Neuronal stem cell (in vitro differentiated cells): Measurements from ENCODE around the gene BEND6.
"Not testable (repeated sequence)": the region's sequence is repeated elsewhere in the genome, so short reads cannot be mapped to it uniquely, and the experiment has no call there.

Experiments used
- DNase-seq: peaks from one replicate; pipeline ENCODE4 v3.0.0-alpha.2; 2013; ENCODE audit warnings: low spot score
- H2AFZ ChIP-seq: one replicate; pipeline ENCODE4 v1.6.1; 2013; ENCODE audit warnings: mild to moderate bottlenecking, low read length, inconsistent platforms
- H2AK5ac ChIP-seq: 2 replicates; pipeline ENCODE4 v1.6.1; 2013; ENCODE audit warnings: low read depth, mild to moderate bottlenecking, inconsistent platforms, low read length, moderate library complexity, mixed read lengths
- H2BK120ac ChIP-seq: 2 replicates; pipeline ENCODE4 v1.6.1; 2013; ENCODE audit warnings: low read depth, mild to moderate bottlenecking, inconsistent platforms, low read length, moderate library complexity, mixed read lengths
- H2BK12ac ChIP-seq: one replicate; pipeline ENCODE4 v1.6.1; 2013; ENCODE audit warnings: low read length, inconsistent platforms
- H2BK15ac ChIP-seq: 2 replicates; pipeline ENCODE4 v1.6.1; 2013; ENCODE audit warnings: mild to moderate bottlenecking, low read length, inconsistent platforms, mixed read lengths
- H2BK5ac ChIP-seq: one replicate; pipeline ENCODE4 v1.6.1; 2013; ENCODE audit warnings: inconsistent platforms, mild to moderate bottlenecking, low read length, moderate library complexity
- H3K14ac ChIP-seq: one replicate; pipeline ENCODE4 v1.6.1; 2013; ENCODE audit warnings: low read length, inconsistent platforms
- H3K18ac ChIP-seq: 2 replicates; pipeline ENCODE4 v1.6.1; 2013; ENCODE audit warnings: low read length, inconsistent platforms
- H3K23ac ChIP-seq: 2 replicates; pipeline ENCODE4 v1.6.1; 2013; ENCODE audit warnings: low read depth, mild to moderate bottlenecking, mixed read lengths, low read length, inconsistent platforms; ENCODE audit not compliant: poor library complexity
- H3K27ac ChIP-seq: replicated peaks from 3 replicates; pipeline ENCODE4 v1.5.1; 2013; ENCODE audit warnings: low read length, inconsistent platforms
- H3K27me3 ChIP-seq, 3 experiments: 2 replicates each; pipeline ENCODE4 v1.6.1; 2013; ENCODE audit warnings: low read length in 3 of 3, mild to moderate bottlenecking in 2 of 3, inconsistent platforms in 1 of 3, low read depth in 1 of 3, mixed read lengths in 1 of 3, moderate library complexity in 1 of 3; ENCODE audit not compliant: control insufficient read depth in 3 of 3, insufficient read depth in 3 of 3
- H3K36me3 ChIP-seq, 2 donors: replicated peaks in 1 of 2; 2 replicates each; pipeline ENCODE4 v1.6.1; 2013; ENCODE audit warnings: low read length in 2 of 2; ENCODE audit not compliant: control insufficient read depth in 2 of 2, insufficient read depth in 2 of 2
- H3K4ac ChIP-seq: 2 replicates; pipeline ENCODE4 v1.6.1; 2013; ENCODE audit warnings: inconsistent platforms, mild to moderate bottlenecking, low read length, moderate library complexity
- H3K4me1 ChIP-seq, 2 donors: 1 replicate in 1 of 2; 2 replicates in 1 of 2; pipeline ENCODE4 v1.6.1; 2013; ENCODE audit warnings: low read length in 2 of 2, low read depth in 1 of 2; ENCODE audit not compliant: control insufficient read depth in 2 of 2, insufficient read depth in 1 of 2
- H3K4me2 ChIP-seq: one replicate; pipeline ENCODE4 v1.6.1; 2013; ENCODE audit warnings: mild to moderate bottlenecking, low read length, inconsistent platforms; ENCODE audit not compliant: insufficient read depth, poor library complexity, severe bottlenecking
- H3K4me3 ChIP-seq, 2 donors: 2 replicates each; pipeline ENCODE4 v1.5.1; 2013; ENCODE audit warnings: low read length in 2 of 2, mild to moderate bottlenecking in 2 of 2, inconsistent platforms in 1 of 2, moderate library complexity in 1 of 2
- H3K79me1 ChIP-seq: one replicate; pipeline ENCODE4 v1.6.1; 2013; ENCODE audit warnings: low read depth, mild to moderate bottlenecking, inconsistent platforms, low read length, moderate library complexity
- H3K9ac ChIP-seq: one replicate; pipeline ENCODE4 v1.6.1; 2013; ENCODE audit warnings: mild to moderate bottlenecking, low read depth, low read length, inconsistent platforms; ENCODE audit not compliant: poor library complexity
- H3K9me3 ChIP-seq, 2 donors: replicated peaks in 1 of 2; 2 replicates each; pipeline versions ENCODE3 to v1.6.1; 2013; ENCODE audit warnings: low read length in 2 of 2, mild to moderate bottlenecking in 2 of 2, inconsistent platforms in 1 of 2, low read depth in 1 of 2, mixed read lengths in 1 of 2, moderate library complexity in 1 of 2; ENCODE audit not compliant: control insufficient read depth in 2 of 2, insufficient read depth in 1 of 2
- H4K8ac ChIP-seq: one replicate; pipeline ENCODE4 v1.6.1; 2013; ENCODE audit warnings: low read depth, mild to moderate bottlenecking, inconsistent platforms, low read length, moderate library complexity
- H4K91ac ChIP-seq: one replicate; pipeline ENCODE4 v1.6.1; 2013; ENCODE audit warnings: low read length, low read depth, mild to moderate bottlenecking, inconsistent platforms; ENCODE audit not compliant: poor library complexity
- WGBS, 2 donors: extraction: QIAGEN DNeasy Blood & Tissue Kit; methylation state at CpG; one replicate each; pipeline ENCODE4 v1.1.7; 2013; ENCODE audit warnings: missing lambda C conversion rate in 2 of 2, mixed read lengths in 1 of 2; ENCODE audit not compliant: insufficient read length in 2 of 2, insufficient replicate concordance in 1 of 2; ENCODE audit errors: extremely low coverage in 2 of 2; 5-methylcytosine and 5-hydroxymethylcytosine counted together

BEND6 gene

GRCh38 chr6:57008069-57008468 lies 53.2 kb downstream of the BEND6 start:
- not testable (repeated sequence) for H2BK5ac ChIP-seq, H3K4me1 ChIP-seq, H3K23ac ChIP-seq, H3K9ac ChIP-seq, H3K4me2 ChIP-seq, H2AK5ac ChIP-seq, H3K4me3 ChIP-seq, H2AFZ ChIP-seq, H3K9me3 ChIP-seq, H4K91ac ChIP-seq, H2BK12ac ChIP-seq, H3K36me3 ChIP-seq, H3K18ac ChIP-seq, H2BK120ac ChIP-seq, H4K8ac ChIP-seq, H3K27me3 ChIP-seq, H3K4ac ChIP-seq, H3K27ac ChIP-seq, DNase-seq, H3K14ac ChIP-seq, H2BK15ac ChIP-seq, H3K79me1 ChIP-seq
- no CpG with 5 or more reads among the region's 2 CpGs for WGBS, 2 donors

GRCh38 chr6:57013521-57013926 lies 58.6 kb downstream of the BEND6 start:
- H4K91ac ChIP-seq, result no peak overlapping the region
- no peak overlapping the region for H3K23ac ChIP-seq
- no peaks in the 10 kb centered on the region for H3K9me3 ChIP-seq
- H2BK5ac ChIP-seq, result no peak overlapping the region
- H3K4me3 ChIP-seq, result no peak overlapping the region
- H2BK120ac ChIP-seq, result no peak overlapping the region
- no peak for DNase-seq
- no peak overlapping the region for H3K18ac ChIP-seq
- no peak overlapping the region for H2BK15ac ChIP-seq
- no peak overlapping the region for H2BK12ac ChIP-seq
- no peak overlapping the region for H3K14ac ChIP-seq
- H3K27me3 ChIP-seq, result no peaks in the 10 kb centered on the region
- H3K79me1 ChIP-seq, result no peaks in the 10 kb centered on the region
- no peak overlapping the region for H2AFZ ChIP-seq
- H3K4me1 ChIP-seq, result no peaks in the 10 kb centered on the region
- no peak overlapping the region for H3K4ac ChIP-seq
- no peak overlapping the region for H3K27ac ChIP-seq
- WGBS, 2 donors, result no CpG with 5 or more reads among the region's 4 CpGs
- no peaks in the 10 kb centered on the region for H3K36me3 ChIP-seq
- no peak overlapping the region for H2AK5ac ChIP-seq
- H3K9ac ChIP-seq, result no peak overlapping the region
- no peak overlapping the region for H3K4me2 ChIP-seq
- no peak overlapping the region for H4K8ac ChIP-seq

- no peak overlapping the region for H2BK5ac ChIP-seq
- no peaks in the 10 kb centered on the region for H3K4me1 ChIP-seq
- no peak overlapping the region for H3K23ac ChIP-seq
- H3K9ac ChIP-seq, result no peak overlapping the region
- H3K4me3 ChIP-seq, result no peak overlapping the region
- H3K79me1 ChIP-seq, result no peaks in the 10 kb centered on the region
- H3K27me3 ChIP-seq, result no peaks in the 10 kb centered on the region
- H3K14ac ChIP-seq, result no peak overlapping the region
- H2BK120ac ChIP-seq, result no peak overlapping the region
- no peak overlapping the region for H4K8ac ChIP-seq
- WGBS, 2 donors, result no CpG with 5 or more reads among the region's 3 CpGs
- DNase-seq, result no peak
- no peaks in the 10 kb centered on the region for H3K36me3 ChIP-seq
- H2BK15ac ChIP-seq, result no peak overlapping the region
- H3K4me2 ChIP-seq, result no peak overlapping the region
- no peak overlapping the region for H2AK5ac ChIP-seq
- H4K91ac ChIP-seq, result no peak overlapping the region
- no peak overlapping the region for H3K27ac ChIP-seq
- no peak overlapping the region for H3K4ac ChIP-seq
- H3K9me3 ChIP-seq, result no peaks in the 10 kb centered on the region
- no peak overlapping the region for H3K18ac ChIP-seq
- H2AFZ ChIP-seq, result no peak overlapping the region
- no peak overlapping the region for H2BK12ac ChIP-seq
These were observed 62.2 kb downstream of the BEND6 start for GRCh38 chr6:57017069-57017468.

- Histone ChIP-seq H3K4me3 (no peak overlapping the region), H3K23ac (no peak overlapping the region), H3K4ac (no peak overlapping the region), H3K27me3 (no peaks in the 10 kb centered on the region), H3K4me2 (no peak overlapping the region), H3K27ac (no peak overlapping the region), H2BK15ac (no peak overlapping the region), H3K9ac (no peak overlapping the region), H2BK120ac (no peak overlapping the region), H2BK5ac (no peak overlapping the region), H4K91ac (no peak overlapping the region), H3K9me3 (no peaks in the 10 kb centered on the region), H3K79me1 (no peaks in the 10 kb centered on the region), H3K36me3 (no peaks in the 10 kb centered on the region), H2AK5ac (no peak overlapping the region), H2AFZ (no peak overlapping the region), H3K4me1 (no peaks in the 10 kb centered on the region), H2BK12ac (no peak overlapping the region), H3K14ac (no peak overlapping the region), H3K18ac (no peak overlapping the region), H4K8ac (no peak overlapping the region)
- no peak for DNase-seq
- no CpG with 5 or more reads among the region's 1 CpG for WGBS, 2 donors
These were observed 62.9 kb downstream of the BEND6 start for GRCh38 chr6:57017841-57018240.
